GM12875 (cell line): Measurements from ENCODE around the gene HDAC10.

Source experiments
- H3K4me3 ChIP-seq: one replicate; pipeline ENCODE4 v1.5.1; 2011; ENCODE audit warnings: low read depth, low read length, control low read depth
- CTCF ChIP-seq: IDR thresholded peaks from 2 replicates; pipeline ENCODE4 v1.5.1; 2011; ENCODE audit warnings: low read depth, mild to moderate bottlenecking, control low read depth, inconsistent platforms, low read length, moderate library complexity, borderline replicate concordance; ENCODE audit not compliant: insufficient read depth

Gene HDAC10

GRCh38 chr22:50246242-50247175, 4.6 kb downstream of the HDAC10 start:
- no peak for TF ChIP-seq CTCF
- no peak overlapping the region for H3K4me3 ChIP-seq

- peak overlapping the region; percentile 87 for H3K4me3 ChIP-seq
- TF ChIP-seq CTCF = no peak
These were observed 5.6 kb downstream of the HDAC10 start for GRCh38 chr22:50245214-50246072.

GRCh38 chr22:50244420-50245213, 6.4 kb downstream of the HDAC10 start, which contains the start of gene TUBGCP6:
Gene TUBGCP6 (minus strand): TSS chr22:50245023. CDS start chr22:50244459, 564 bp downstream.
- peak; percentile 35; the same call in 1 of the 2 replicates for TF ChIP-seq CTCF
- H3K4me3 ChIP-seq = peak within 1 kb of the TSS; percentile 87

GRCh38 chr22:50243685-50244419, 7.2 kb downstream of the HDAC10 start:
- peak overlapping the region; percentile 87 for H3K4me3 ChIP-seq
- no peak for TF ChIP-seq CTCF

GRCh38 chr22:50242406-50242949, 8.6 kb downstream of the HDAC10 start:
- no peak overlapping the region for H3K4me3 ChIP-seq
- no peak for TF ChIP-seq CTCF

- no peak for TF ChIP-seq CTCF
- no peak overlapping the region for H3K4me3 ChIP-seq
These were observed 12.3 kb downstream of the HDAC10 start for GRCh38 chr22:50238755-50239154.
